Natural killer cell (primary cell): ENCODE results near the gene C1orf87. TPM values are rescaled to one million over a fixed set of nuclear protein-coding genes. Genes with fewer than 3 reads are reported as not detected.

Source experiments
- ATAC-seq, 3 donors: fragments of 150-1000 bp in 2 of 3; fragments of 200-7000 bp in 1 of 3; cut with Tn5 transposase; 1 replicate in 1 of 3; 2 replicates in 2 of 3; pipeline ENCODE4 v1.10.0; 2021; ENCODE audit warnings: mild to moderate bottlenecking in 2 of 3, moderate library complexity in 2 of 3
- DNase-seq, 2 donors: peaks; one replicate each; pipeline versions ENCODE4 v3.0.0 to v3.0.0-alpha.2; 2013 to 2021; ENCODE audit warnings: mixed read lengths in 1 of 2
- H3K27ac ChIP-seq: one replicate; pipeline ENCODE4 v1.5.1; 2013; ENCODE audit warnings: mild to moderate bottlenecking, low read length
- H3K27me3 ChIP-seq: one replicate; pipeline ENCODE4 v1.6.1; 2013; ENCODE audit warnings: low read length; ENCODE audit not compliant: control insufficient read depth, insufficient read depth
- H3K36me3 ChIP-seq: one replicate; pipeline ENCODE4 v1.6.1; 2013; ENCODE audit warnings: low read length; ENCODE audit not compliant: control insufficient read depth, insufficient read depth
- H3K4me1 ChIP-seq: one replicate; pipeline ENCODE4 v1.6.1; 2013; ENCODE audit warnings: low read length; ENCODE audit not compliant: control insufficient read depth, insufficient read depth
- H3K4me3 ChIP-seq: one replicate; pipeline ENCODE4 v1.5.1; 2013; ENCODE audit warnings: low read length
- H3K9me3 ChIP-seq: one replicate; pipeline ENCODE4 v1.6.1; 2013; ENCODE audit warnings: low read length; ENCODE audit not compliant: control insufficient read depth, insufficient read depth
- H3K27ac Mint-ChIP-seq, 2 donors: one replicate each; pipeline ENCODE4 v1.8.0; 2022; ENCODE audit warnings: mild to moderate bottlenecking in 2 of 2, mixed read lengths in 2 of 2, moderate library complexity in 1 of 2
- H3K27me3 Mint-ChIP-seq, 2 donors: one replicate each; pipeline ENCODE4 v1.8.0; 2022; ENCODE audit warnings: low read depth in 2 of 2, mixed read lengths in 2 of 2
- H3K36me3 Mint-ChIP-seq: one replicate; pipeline ENCODE4 v1.8.0; 2022; ENCODE audit warnings: mixed read lengths
- H3K4me1 Mint-ChIP-seq, 2 donors: one replicate each; pipeline ENCODE4 v1.8.0; 2022; ENCODE audit warnings: mixed read lengths in 2 of 2
- H3K4me3 Mint-ChIP-seq: one replicate; pipeline ENCODE4 v1.8.0; 2022; ENCODE audit warnings: mild to moderate bottlenecking, moderate library complexity, mixed read lengths
- H3K9me3 Mint-ChIP-seq, 2 donors: one replicate each; pipeline ENCODE4 v1.8.0; 2022; ENCODE audit warnings: mixed read lengths in 2 of 2
- CTCF ChIP-seq: fragments of 200-600 bp; IDR thresholded peaks from one replicate; pipeline ENCODE4 v1.8.0; 2022; ENCODE audit warnings: antibody characterized with exemption
- WGBS: methylation state at CpG from one replicate; pipeline ENCODE4 v1.1.7; 2013; ENCODE audit warnings: missing lambda C conversion rate; ENCODE audit not compliant: insufficient coverage; 5-methylcytosine and 5-hydroxymethylcytosine counted together
- intact Hi-C: fragments of 100-400 bp; cut with micrococcal nuclease; formaldehyde crosslinking; loops from one replicate; pipeline ENCODE4 v1.14.2; 2022
- total RNA-seq, 4 donors: library from RNA; stranded (reverse); fragments of 120-200 nt in 1 of 4; gene quantifications; one replicate each; pipeline versions ENCODE4 v1.2.3 to v1.2.4, GENCODE V29; 2013 to 2022

C1orf87 gene
- total RNA-seq, 3 donors from 2014 or later (not counting 1 experiment from before 2014, with no cell fraction given): not detected

GRCh38 chr1:60091195-60091715, 17.7 kb upstream of the C1orf87 start:
- ATAC-seq (no peak), DNase-seq (no peak)
- H3K27ac Mint-ChIP-seq: no peak overlapping the region
- H3K27me3 Mint-ChIP-seq: no peaks in the 10 kb centered on the region
- intact Hi-C loops: no loop called here
- no peaks in the 10 kb centered on the region for H3K36me3 ChIP-seq
- H3K9me3 ChIP-seq: no peaks in the 10 kb centered on the region
- H3K27ac ChIP-seq: no peak overlapping the region
- no peak for TF ChIP-seq CTCF
- H3K4me1 ChIP-seq: no peaks in the 10 kb centered on the region
- no peaks in the 10 kb centered on the region for H3K9me3 Mint-ChIP-seq
- no peaks in the 10 kb centered on the region for H3K27me3 ChIP-seq
- H3K36me3 Mint-ChIP-seq: no peaks in the 10 kb centered on the region
- H3K4me3 Mint-ChIP-seq: no peak overlapping the region
- no peaks in the 10 kb centered on the region for H3K4me1 Mint-ChIP-seq
- 84% methylated on average over 6 of the region's 6 CpGs for WGBS
- H3K4me3 ChIP-seq: no peak overlapping the region

GRCh38 chr1:60090655-60091054, 17.1 kb upstream of the C1orf87 start:
- Histone ChIP-seq H3K27ac (no peak overlapping the region), H3K4me1 (no peaks in the 10 kb centered on the region), H3K36me3 (no peaks in the 10 kb centered on the region), H3K27me3 (no peaks in the 10 kb centered on the region), H3K9me3 (no peaks in the 10 kb centered on the region), H3K4me3 (no peak overlapping the region)
- no peak for TF ChIP-seq CTCF
- ATAC-seq (no peak), DNase-seq (no peak)
- WGBS: 58% methylated on average over 2 of the region's 2 CpGs
- no peaks in the 10 kb centered on the region for H3K36me3 Mint-ChIP-seq
- H3K4me3 Mint-ChIP-seq: no peak overlapping the region
- H3K9me3 Mint-ChIP-seq: no peaks in the 10 kb centered on the region
- H3K27ac Mint-ChIP-seq: no peak overlapping the region
- intact Hi-C loops: no loop called here
- H3K4me1 Mint-ChIP-seq: no peaks in the 10 kb centered on the region
- no peaks in the 10 kb centered on the region for H3K27me3 Mint-ChIP-seq

GRCh38 chr1:60088620-60089155, 15.1 kb upstream of the C1orf87 start:
- Histone ChIP-seq H3K9me3 (no peaks in the 10 kb centered on the region), H3K36me3 (no peaks in the 10 kb centered on the region), H3K27ac (no peak overlapping the region), H3K4me3 (no peak overlapping the region), H3K4me1 (no peaks in the 10 kb centered on the region), H3K27me3 (no peaks in the 10 kb centered on the region)
- no peaks in the 10 kb centered on the region for H3K9me3 Mint-ChIP-seq
- H3K27ac Mint-ChIP-seq: no peak overlapping the region
- H3K4me1 Mint-ChIP-seq: no peaks in the 10 kb centered on the region
- H3K27me3 Mint-ChIP-seq: peaks cover 0 to 6% of the 10 kb centered on the region in 2 donors
- intact Hi-C loops: no loop called here
- no peak overlapping the region for H3K4me3 Mint-ChIP-seq
- ATAC-seq (no peak), DNase-seq (no peak)
- H3K36me3 Mint-ChIP-seq: no peaks in the 10 kb centered on the region
- TF ChIP-seq CTCF: no peak
- 86% methylated on average over 5 of the region's 5 CpGs for WGBS

GRCh38 chr1:60087681-60088080, 14.1 kb upstream of the C1orf87 start:
- H3K4me1 Mint-ChIP-seq: no peaks in the 10 kb centered on the region
- no peak for TF ChIP-seq CTCF
- ATAC-seq (no peak), DNase-seq (no peak)
- no peak overlapping the region for H3K4me3 ChIP-seq
- H3K4me3 Mint-ChIP-seq: no peak overlapping the region
- no peaks in the 10 kb centered on the region for H3K9me3 ChIP-seq
- H3K27ac Mint-ChIP-seq: no peak overlapping the region
- no peaks in the 10 kb centered on the region for H3K4me1 ChIP-seq
- no peaks in the 10 kb centered on the region for H3K9me3 Mint-ChIP-seq
- H3K27me3 Mint-ChIP-seq: peaks cover 0 to 6% of the 10 kb centered on the region in 2 donors
- H3K36me3 ChIP-seq: no peaks in the 10 kb centered on the region
- no peak overlapping the region for H3K27ac ChIP-seq
- intact Hi-C loops: no loop called here
- no peaks in the 10 kb centered on the region for H3K36me3 Mint-ChIP-seq
- no peaks in the 10 kb centered on the region for H3K27me3 ChIP-seq
